ENCODE results near the gene NGDN.
"Not testable (repeated sequence)": the region's sequence is repeated elsewhere in the genome, so short reads cannot be mapped to it uniquely, and the experiment has no call there.

Gene NGDN

GRCh38 chr14:23439107-23439835 lies 30.2 kb upstream of the NGDN start:
- DNase-seq = no peak

GRCh38 chr14:23441076-23441475 lies 28.4 kb upstream of the NGDN start:
- DNase-seq = no peak

- no peak for DNase-seq
These were observed 26.7 kb upstream of the NGDN start for GRCh38 chr14:23442721-23443356.

- no peak for DNase-seq
These were observed 26.1 kb upstream of the NGDN start for GRCh38 chr14:23443411-23443812.

- DNase-seq = no peak
These were observed 25.6 kb upstream of the NGDN start for GRCh38 chr14:23443881-23444280.

- DNase-seq = no peak
These were observed 25.2 kb upstream of the NGDN start for GRCh38 chr14:23444314-23444713.

- DNase-seq = peak; percentile 74
These were observed 23.7 kb upstream of the NGDN start for GRCh38 chr14:23445773-23446172.

- no peak for DNase-seq
These were observed 23.1 kb upstream of the NGDN start for GRCh38 chr14:23446291-23446851.

- no peak for DNase-seq
These were observed 21.8 kb upstream of the NGDN start for GRCh38 chr14:23447361-23448350.

- no peak for DNase-seq
These were observed 20.2 kb upstream of the NGDN start for GRCh38 chr14:23449314-23449713.

GRCh38 chr14:23450379-23450778 lies 19.1 kb upstream of the NGDN start:
- no peak for DNase-seq

GRCh38 chr14:23452237-23452636 lies 17.3 kb upstream of the NGDN start:
- DNase-seq = no peak

- DNase-seq = peak; percentile 58
These were observed 15.1 kb upstream of the NGDN start for GRCh38 chr14:23454445-23454856.

GRCh38 chr14:23456883-23457586 lies 12.5 kb upstream of the NGDN start:
- not testable (repeated sequence) for DNase-seq

- DNase-seq = no peak
These were observed 11.7 kb upstream of the NGDN start for GRCh38 chr14:23457587-23458445.

- no peak for DNase-seq
These were observed 8.5 kb upstream of the NGDN start for GRCh38 chr14:23460960-23461359.

- DNase-seq = no peak
These were observed 4.8 kb upstream of the NGDN start for GRCh38 chr14:23464700-23465099.

- no peak for DNase-seq
These were observed 4.2 kb upstream of the NGDN start for GRCh38 chr14:23465261-23465660.

GRCh38 chr14:23468704-23469126 lies 788 bp upstream of the NGDN start:
- DNase-seq = no peak

GRCh38 chr14:23469906-23470403 lies 452 bp downstream of the NGDN start:
- no peak for DNase-seq

GRCh38 chr14:23470947-23471346 lies 1.4 kb downstream of the NGDN start:
- DNase-seq = no peak

Data from NCI-H1694 (cell line).